Keratinocyte (primary cell): ENCODE results near the gene PLXNB2. TPM values are rescaled to one million over a fixed set of nuclear protein-coding genes. Genes with fewer than 3 reads are reported as not detected.

Source experiments
- DNase-seq: peaks from one replicate; pipeline ENCODE4 v3.0.0-alpha.2; 2011; ENCODE audit warnings: low read depth, missing footprints, low spot score
- FAIRE-seq: peaks from 2 replicates; lab custom pipeline; 2011; peaks lifted over from hg19 to GRCh38; lab: Jason Lieb, UNC
- H2AFZ ChIP-seq: 2 replicates; pipeline ENCODE4 v1.6.0; 2012; ENCODE audit warnings: low read length, control low read depth, inconsistent platforms; ENCODE audit not compliant: control insufficient read depth
- H3K27ac ChIP-seq: 2 replicates; pipeline ENCODE4 v1.5.1; 2011; ENCODE audit warnings: low read length; ENCODE audit not compliant: control insufficient read depth, insufficient read depth
- H3K27me3 ChIP-seq: 3 replicates; pipeline ENCODE4 v1.6.0; 2011; ENCODE audit warnings: low read length; ENCODE audit not compliant: control insufficient read depth, insufficient read depth; ENCODE audit errors: extremely low read depth
- H3K36me3 ChIP-seq, 2 experiments: 2 replicates in 1 of 2; 3 replicates in 1 of 2; pipeline ENCODE4 v1.5.1; 2011; ENCODE audit warnings: low read length in 2 of 2, mild to moderate bottlenecking in 1 of 2; ENCODE audit not compliant: control insufficient read depth in 2 of 2, insufficient read depth in 2 of 2; ENCODE audit errors: extremely low read depth in 1 of 2
- H3K4me1 ChIP-seq: 3 replicates; pipeline ENCODE4 v1.5.1; 2011; ENCODE audit warnings: low read length; ENCODE audit not compliant: control insufficient read depth, insufficient read depth; ENCODE audit errors: extremely low read depth
- H3K4me2 ChIP-seq: 3 replicates; pipeline ENCODE4 v1.6.0; 2011; ENCODE audit warnings: low read depth, low read length; ENCODE audit not compliant: control insufficient read depth, insufficient read depth; ENCODE audit errors: extremely low read depth
- H3K4me3 ChIP-seq, 3 experiments: fragments of 200-600 bp in 1 of 3; sonication (generic) in 1 of 3; 2 replicates in 2 of 3; 3 replicates in 1 of 3; pipeline ENCODE4 v1.5.1; 2011 to 2016; ENCODE audit warnings: low read length in 3 of 3, mild to moderate bottlenecking in 3 of 3, control low read depth in 2 of 3, inconsistent platforms in 1 of 3, low read depth in 1 of 3, mixed read lengths in 1 of 3, mixed run types in 1 of 3, moderate library complexity in 1 of 3; ENCODE audit not compliant: control insufficient read depth in 2 of 3, insufficient read depth in 2 of 3; ENCODE audit errors: extremely low read depth in 1 of 3
- H3K79me2 ChIP-seq: 2 replicates; pipeline ENCODE4 v1.6.0; 2012; ENCODE audit warnings: low read length; ENCODE audit not compliant: control insufficient read depth, insufficient read depth
- H3K9ac ChIP-seq: 3 replicates; pipeline ENCODE4 v1.6.0; 2011; ENCODE audit warnings: low read length; ENCODE audit not compliant: control insufficient read depth, insufficient read depth; ENCODE audit errors: extremely low read depth
- H3K9me1 ChIP-seq: 3 replicates; pipeline ENCODE4 v1.6.0; 2011; ENCODE audit warnings: low read length; ENCODE audit not compliant: control insufficient read depth, insufficient read depth; ENCODE audit errors: extremely low read depth
- H3K9me3 ChIP-seq: 2 replicates; pipeline ENCODE4 v1.5.1; 2012; ENCODE audit warnings: low read depth, low read length; ENCODE audit not compliant: control insufficient read depth
- H4K20me1 ChIP-seq: 3 replicates; pipeline ENCODE4 v1.6.0; 2011; ENCODE audit warnings: low read length; ENCODE audit not compliant: control insufficient read depth, insufficient read depth; ENCODE audit errors: extremely low read depth
- CTCF ChIP-seq, 3 experiments: IDR thresholded peaks in 1 of 3; conservative IDR thresholded peaks in 1 of 3; optimal IDR thresholded peaks in 1 of 3; 2 replicates in 2 of 3; 3 replicates in 1 of 3; pipeline versions ENCODE3 to v1.5.1; 2011; ENCODE audit warnings: low read length in 3 of 3, mild to moderate bottlenecking in 3 of 3, moderate library complexity in 2 of 3, control low read depth in 1 of 3, inconsistent platforms in 1 of 3; ENCODE audit not compliant: insufficient read depth in 2 of 3; ENCODE audit errors: extremely low read depth in 1 of 3
- EZH2 ChIP-seq: IDR thresholded peaks from one replicate; pipeline ENCODE4 v1.6.1; 2012; ENCODE audit warnings: inconsistent platforms, mild to moderate bottlenecking, low read length, moderate library complexity
- dilution Hi-C: fragments of 300-500 bp; cut with MboI; formaldehyde crosslinking; loops from one replicate; pipeline ENCODE4 v1.7.0; 2020; ENCODE audit warnings: low sequenced_read_pairs; ENCODE audit not compliant: extremely low pct_ligation_motif_present
- polyA plus RNA-seq, 5 experiments: library from polyadenylated mRNA; depleted of rRNA in 3 of 5; stranded (reverse) in 3 of 5; stranded (forward) in 1 of 5; unstranded in 1 of 5; fragments of >200 nt; gene quantifications; 1 replicate in 1 of 5; 2 replicates in 3 of 5; 3 replicates in 1 of 5; pipeline versions ENCODE4 v1.2.1 to v1.2.3, GENCODE V29; 2011 to 2012; ENCODE audit warnings: missing spikeins in 2 of 5, low read depth in 1 of 5, low replicate concordance in 1 of 5

PLXNB2 gene
- polyA plus RNA-seq, 1 donor (not counting 4 experiments of a cell fraction or from before 2014, with no cell fraction given), result 44.3 TPM

- TF ChIP-seq CTCF (optimal IDR thresholded peaks at IDR 0.05 in 1 of 3, IDR thresholded peaks at IDR 0.05 in 1 of 3, conservative IDR thresholded peaks at IDR 0.05 in 1 of 3; ENCODE audit: extremely low read depth in 1 of 3, insufficient read depth in 2 of 3, low read length in 3 of 3) (no peak), EZH2 (no peak)
- no peak overlapping the region for H3K27ac ChIP-seq
- peaks cover 12% of the 10 kb centered on the region for H3K27me3 ChIP-seq
- DNase-seq, result no peak
- H3K36me3 ChIP-seq, result no peaks in the 10 kb centered on the region
- no peak overlapping the region for H3K4me3 ChIP-seq
- H2AFZ ChIP-seq, result no peak overlapping the region
- no peaks in the 10 kb centered on the region for H3K9me1 ChIP-seq
- H3K4me1 ChIP-seq, result peaks cover 6% of the 10 kb centered on the region
- no peaks in the 10 kb centered on the region for H3K9me3 ChIP-seq
- peaks cover 12% of the 10 kb centered on the region for H3K79me2 ChIP-seq
- FAIRE-seq, result no peak
- H3K9ac ChIP-seq, result no peak overlapping the region
- dilution Hi-C loops, result no loop called here
- no peak overlapping the region for H3K4me2 ChIP-seq
- H4K20me1 ChIP-seq, result no peaks in the 10 kb centered on the region
Observed at GRCh38 chr22:50310031-50310722, 2.7 kb upstream of the PLXNB2 start.

GRCh38 chr22:50309601-50309991, 2.1 kb upstream of the PLXNB2 start:
- Histone ChIP-seq H4K20me1 (no peaks in the 10 kb centered on the region), H3K4me2 (no peak overlapping the region), H2AFZ (no peak overlapping the region), H3K27me3 (peaks cover 7% of the 10 kb centered on the region), H3K27ac (no peak overlapping the region), H3K4me1 (peaks cover 12% of the 10 kb centered on the region), H3K9me3 (no peaks in the 10 kb centered on the region), H3K4me3 (no peak overlapping the region), H3K9ac (no peak overlapping the region), H3K79me2 (peaks cover 17% of the 10 kb centered on the region), H3K36me3 (no peaks in the 10 kb centered on the region), H3K9me1 (no peaks in the 10 kb centered on the region)
- no peak for TF ChIP-seq EZH2
- no peak for TF ChIP-seq CTCF (optimal IDR thresholded peaks at IDR 0.05 in 1 of 3, IDR thresholded peaks at IDR 0.05 in 1 of 3, conservative IDR thresholded peaks at IDR 0.05 in 1 of 3; ENCODE audit: extremely low read depth in 1 of 3, insufficient read depth in 2 of 3, low read length in 3 of 3)
- FAIRE-seq (no peak), DNase-seq (no peak)
- dilution Hi-C loops, result no loop called here
